Mammary epithelial cell (primary cell): ENCODE measurements around the gene CAP2.

ENCODE experiments used
- EZH2 ChIP-seq: IDR thresholded peaks from 2 replicates; pipeline ENCODE4 v1.6.1; 2012; ENCODE audit warnings: low read length, inconsistent platforms, borderline replicate concordance
- TF ChIP-seq, protein P1 (sequence below), 2 donors: IDR thresholded peaks in 1 of 2; conservative IDR thresholded peaks in 1 of 2; 2 replicates each; pipeline ENCODE4 v1.5.1; 2011 to 2012; ENCODE audit warnings: inconsistent platforms in 2 of 2, low read length in 2 of 2, mild to moderate bottlenecking in 2 of 2, control low read depth in 1 of 2, low read depth in 1 of 2; ENCODE audit not compliant: insufficient read depth in 1 of 2; ENCODE audit errors: extremely low read depth in 1 of 2

- TF ChIP-seq, protein P1, sequence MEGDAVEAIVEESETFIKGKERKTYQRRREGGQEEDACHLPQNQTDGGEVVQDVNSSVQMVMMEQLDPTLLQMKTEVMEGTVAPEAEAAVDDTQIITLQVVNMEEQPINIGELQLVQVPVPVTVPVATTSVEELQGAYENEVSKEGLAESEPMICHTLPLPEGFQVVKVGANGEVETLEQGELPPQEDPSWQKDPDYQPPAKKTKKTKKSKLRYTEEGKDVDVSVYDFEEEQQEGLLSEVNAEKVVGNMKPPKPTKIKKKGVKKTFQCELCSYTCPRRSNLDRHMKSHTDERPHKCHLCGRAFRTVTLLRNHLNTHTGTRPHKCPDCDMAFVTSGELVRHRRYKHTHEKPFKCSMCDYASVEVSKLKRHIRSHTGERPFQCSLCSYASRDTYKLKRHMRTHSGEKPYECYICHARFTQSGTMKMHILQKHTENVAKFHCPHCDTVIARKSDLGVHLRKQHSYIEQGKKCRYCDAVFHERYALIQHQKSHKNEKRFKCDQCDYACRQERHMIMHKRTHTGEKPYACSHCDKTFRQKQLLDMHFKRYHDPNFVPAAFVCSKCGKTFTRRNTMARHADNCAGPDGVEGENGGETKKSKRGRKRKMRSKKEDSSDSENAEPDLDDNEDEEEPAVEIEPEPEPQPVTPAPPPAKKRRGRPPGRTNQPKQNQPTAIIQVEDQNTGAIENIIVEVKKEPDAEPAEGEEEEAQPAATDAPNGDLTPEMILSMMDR (conservative IDR thresholded peaks at IDR 0.05 in 1 of 2, IDR thresholded peaks at IDR 0.05 in 1 of 2; ENCODE audit: extremely low read depth in 1 of 2, insufficient read depth in 1 of 2, low read depth in 1 of 2, low read length in 2 of 2), result no peak
- TF ChIP-seq EZH2, result no peak
Observed at GRCh38 chr6:17477356-17477755, 84.0 kb downstream of the CAP2 start.
